CD4-positive, alpha-beta T cell treated with Interleukin-21 for 1 hour (primary cell): ENCODE data around the gene NIT1.

Source experiments
- DNase-seq: peaks from one replicate; pipeline ENCODE4 v3.0.0-alpha.2; 2020

Gene NIT1

GRCh38 chr1:161117759-161118581, at the start of gene NIT1, which contains the start of gene PFDN2:
TSS of gene NIT1 (plus strand) at chr1:161118105. CDS start at chr1:161118177, 72 bp downstream.
TSS of gene PFDN2 (minus strand) at chr1:161118037. CDS start at chr1:161118026, 11 bp downstream.
- DNase-seq: peak; percentile 86

- peak; percentile 94 for DNase-seq
Measured at GRCh38 chr1:161068306-161069234, 49.3 kb upstream of the NIT1 start.

GRCh38 chr1:161069241-161069640, 48.7 kb upstream of the NIT1 start:
- peak; percentile 37 for DNase-seq

GRCh38 chr1:161069731-161070270, 48.1 kb upstream of the NIT1 start, which contains the start of gene ARHGAP30:
TSS of gene ARHGAP30 (minus strand) at chr1:161069891. CDS start at chr1:161069624, 267 bp downstream.
- peak; percentile 96 for DNase-seq

- no peak for DNase-seq
Measured at GRCh38 chr1:161070761-161071160, 47.1 kb upstream of the NIT1 start.

GRCh38 chr1:161071886-161072371, 46.0 kb upstream of the NIT1 start:
- DNase-seq: peak; percentile 61

GRCh38 chr1:161072751-161073449, 45.0 kb upstream of the NIT1 start:
- no peak for DNase-seq

GRCh38 chr1:161073474-161074121, 44.3 kb upstream of the NIT1 start:
- no peak for DNase-seq

GRCh38 chr1:161074676-161075368, 43.1 kb upstream of the NIT1 start:
- DNase-seq: no peak

- no peak for DNase-seq
Measured at GRCh38 chr1:161076410-161076809, 41.5 kb upstream of the NIT1 start.

GRCh38 chr1:161077426-161077825, 40.5 kb upstream of the NIT1 start:
- DNase-seq: no peak

- no peak for DNase-seq
Measured at GRCh38 chr1:161079436-161080110, 38.3 kb upstream of the NIT1 start.

GRCh38 chr1:161080441-161081405, 37.2 kb upstream of the NIT1 start:
- no peak for DNase-seq

GRCh38 chr1:161081519-161081918, 36.4 kb upstream of the NIT1 start:
- DNase-seq: no peak

- no peak for DNase-seq
Measured at GRCh38 chr1:161082483-161082882, 35.4 kb upstream of the NIT1 start.

GRCh38 chr1:161082996-161083747, 34.7 kb upstream of the NIT1 start:
- peak; percentile 22 for DNase-seq

- DNase-seq: no peak
Measured at GRCh38 chr1:161083748-161084596, 33.9 kb upstream of the NIT1 start.

- no peak for DNase-seq
Measured at GRCh38 chr1:161084597-161084988, 33.3 kb upstream of the NIT1 start.
